Kidney tubule cell (primary cell): ENCODE results near the gene CDRT4.

Experiments used
- DNase-seq: peaks from one replicate; pipeline ENCODE4 v3.0.0-alpha.2; 2018; ENCODE audit warnings: low spot score

The CDRT4 gene

GRCh38 chr17:15393414-15393813 lies 74.0 kb downstream of the CDRT4 start:
- DNase-seq, result no peak

GRCh38 chr17:15392326-15392741 lies 75.1 kb downstream of the CDRT4 start:
- peak; percentile 73 for DNase-seq

GRCh38 chr17:15388356-15389041 lies 78.9 kb downstream of the CDRT4 start:
- no peak for DNase-seq

GRCh38 chr17:15386083-15386482 lies 81.3 kb downstream of the CDRT4 start:
- no peak for DNase-seq
